Activated CD8-positive, alpha-beta memory T cell treated with anti-CD3 and anti-CD28 coated beads for 4 hours (primary cell): ENCODE results near the gene DCAF12L2.
"Not testable (repeated sequence)": the region's sequence is repeated elsewhere in the genome, so short reads cannot be mapped to it uniquely, and the experiment has no call there.

ENCODE experiments used
- DNase-seq, 2 donors: peaks; one replicate each; pipeline ENCODE4 v3.0.0-alpha.2; 2020; ENCODE audit warnings: low read depth in 2 of 2

DCAF12L2 gene

DNA sequence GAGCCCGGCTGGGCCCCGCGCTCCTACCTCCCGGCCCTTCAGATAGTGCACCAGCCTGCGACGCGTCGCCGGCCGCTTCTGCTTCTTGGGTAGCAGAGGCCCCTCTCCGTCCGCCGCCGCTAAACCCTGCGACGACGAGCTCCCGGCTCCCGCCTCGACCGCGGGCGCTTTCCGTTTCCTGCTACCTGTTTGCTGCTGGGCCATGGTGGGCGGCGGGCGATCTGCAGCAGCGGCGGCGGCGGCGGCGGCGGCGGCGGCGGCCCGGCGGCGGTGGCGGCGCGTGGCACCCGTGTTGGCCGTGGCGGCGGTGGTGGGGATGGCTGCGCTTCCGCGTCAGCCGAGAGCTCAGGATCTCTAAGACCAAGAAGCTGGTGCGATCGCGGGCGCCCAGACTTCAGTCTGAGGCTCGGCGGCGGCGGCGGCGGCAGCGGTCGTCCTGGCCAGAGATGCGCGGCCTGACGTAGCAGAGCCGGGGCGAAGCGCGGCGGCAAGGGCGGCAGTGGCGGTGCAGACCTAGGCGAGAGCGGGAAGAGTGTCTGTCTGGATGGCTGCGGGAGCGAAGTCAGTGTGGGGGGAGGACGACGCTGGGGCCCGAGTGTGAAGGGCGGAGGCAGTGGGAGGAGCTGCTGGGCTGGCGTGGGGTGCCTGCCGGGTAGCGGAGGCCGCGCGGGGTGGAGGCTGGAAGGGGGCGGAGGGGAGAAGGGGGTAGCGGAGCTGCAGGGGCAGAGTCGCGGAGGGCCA lies at the start of gene DCAF12L2:
TSS of gene DCAF12L2 (minus strand) at position 569 of the 741 bp plus-strand sequence. CDS start at position 204, 365 bp downstream.
- no peak for DNase-seq

GRCh38 chrX:126190888-126191287 lies 24.8 kb upstream of the DCAF12L2 start:
- DNase-seq = not testable (repeated sequence)

DNA sequence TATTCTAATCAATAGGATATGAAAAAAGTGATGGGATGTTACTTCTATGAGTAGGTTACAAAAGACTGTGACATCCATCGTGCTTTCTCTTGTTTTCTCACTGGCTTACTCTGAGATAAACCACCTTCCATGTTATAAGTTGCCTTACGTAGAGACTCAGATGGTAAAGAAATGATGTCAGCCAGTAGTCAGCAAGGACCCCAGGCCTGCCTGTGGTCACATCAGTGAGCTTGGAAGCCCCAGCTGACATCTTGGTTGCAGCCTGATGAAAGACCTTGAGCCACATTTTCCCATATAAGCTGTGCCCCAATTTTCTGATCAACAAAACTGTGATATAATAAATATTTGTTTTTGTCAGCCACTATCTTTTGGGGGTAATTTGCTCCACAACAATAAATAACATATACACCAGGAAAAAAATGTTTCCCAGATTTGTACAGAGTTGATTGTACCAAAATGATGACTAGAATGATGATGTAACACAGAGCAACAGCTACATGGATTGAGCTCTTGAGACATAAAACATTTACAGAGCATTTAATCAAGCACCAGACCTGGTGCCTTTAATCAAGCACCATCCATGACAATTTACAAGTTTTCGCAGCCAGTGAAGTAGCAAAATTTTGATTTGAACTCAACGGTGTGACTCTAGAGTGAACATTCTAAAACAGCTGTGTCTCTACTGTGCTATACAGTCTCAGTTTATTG lies 11.2 kb upstream of the DCAF12L2 start:
- DNase-seq = no peak

- DNase-seq = no peak
These were observed 4.6 kb upstream of the DCAF12L2 start for GRCh38 chrX:126170720-126171119.

DNA sequence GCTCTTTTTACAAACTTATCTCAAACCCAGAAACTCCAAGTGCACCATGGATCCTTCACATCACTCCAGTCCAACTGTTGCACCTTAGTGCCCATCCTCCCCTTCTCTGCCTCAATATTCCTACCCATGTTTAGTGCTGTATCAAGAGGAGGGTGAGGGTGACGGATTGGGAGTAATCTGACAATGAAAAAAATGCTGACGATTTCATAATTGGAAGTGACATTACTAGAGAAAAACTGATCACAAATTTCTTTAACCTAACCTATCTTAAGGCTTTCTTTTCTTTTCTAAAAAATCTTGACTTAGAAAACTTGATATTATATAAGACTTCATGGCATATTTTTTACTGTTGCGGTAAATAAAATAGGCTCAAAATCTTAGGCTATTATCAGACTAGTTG lies 1.5 kb upstream of the DCAF12L2 start:
- no peak for DNase-seq

- DNase-seq = no peak
These were observed 728 bp downstream of the DCAF12L2 start for GRCh38 chrX:126165401-126165720.

DNA sequence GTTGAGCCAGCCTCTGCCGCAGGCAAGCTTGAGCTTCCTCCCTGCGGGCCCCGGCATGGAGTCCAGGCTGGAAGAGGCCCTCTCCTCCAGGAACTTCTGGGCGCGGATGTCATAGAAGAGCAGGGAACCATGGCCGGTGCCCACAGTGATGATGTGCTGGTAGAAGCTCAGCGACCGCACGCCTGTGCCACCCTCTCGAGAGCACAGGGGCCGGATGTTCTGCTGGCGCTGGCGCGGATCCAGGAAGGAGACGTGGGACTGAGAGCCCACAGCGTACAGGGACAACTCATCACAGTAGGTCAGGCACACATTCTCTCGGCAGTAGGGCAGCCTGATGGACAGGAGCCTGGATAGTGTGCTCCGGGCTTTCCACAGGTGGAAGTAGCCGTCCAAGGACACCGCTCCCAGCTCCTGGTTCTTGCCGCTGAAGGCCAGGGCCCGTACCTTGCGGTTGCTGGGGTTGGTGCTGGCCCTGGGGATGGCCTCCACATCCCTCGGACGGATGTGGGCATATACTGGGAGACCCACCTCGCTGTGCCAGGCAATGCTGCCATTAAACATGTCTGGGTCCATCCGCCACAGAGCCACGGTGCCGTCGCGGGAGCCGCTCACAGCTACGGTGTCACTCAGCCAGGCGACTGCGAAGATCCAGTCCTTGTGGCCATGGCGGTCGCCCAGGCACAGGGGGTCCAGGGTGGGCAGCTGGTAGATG lies 1.2 kb downstream of the DCAF12L2 start:
- DNase-seq = no peak

- DNase-seq = no peak
These were observed 1.9 kb downstream of the DCAF12L2 start for GRCh38 chrX:126164226-126164625.

GRCh38 chrX:126141014-126141413 lies 25.1 kb downstream of the DCAF12L2 start:
- DNase-seq = no peak

- no peak for DNase-seq
These were observed 28.2 kb downstream of the DCAF12L2 start for GRCh38 chrX:126137899-126138298.

- DNase-seq = no peak
These were observed 41.4 kb downstream of the DCAF12L2 start for GRCh38 chrX:126124721-126125120.
